Endothelial cell (in vitro differentiated cells): ENCODE measurements around the gene CNNM2. TPM values are rescaled to one million over a fixed set of nuclear protein-coding genes. Genes with fewer than 3 reads are reported as not detected.

Experiments used
- DNase-seq: peaks from one replicate; pipeline ENCODE4 v3.0.0; 2021; ENCODE audit warnings: low spot score
- H3K27ac Mint-ChIP-seq: one replicate; pipeline ENCODE4 v1.8.0; 2021; ENCODE audit warnings: mixed read lengths, inconsistent platforms; ENCODE audit not compliant: unreplicated experiment
- H3K27me3 Mint-ChIP-seq: one replicate; pipeline ENCODE4 v1.8.0; 2021; ENCODE audit warnings: mild to moderate bottlenecking, moderate library complexity, mixed read lengths, inconsistent platforms; ENCODE audit not compliant: unreplicated experiment
- H3K36me3 Mint-ChIP-seq: one replicate; pipeline ENCODE4 v1.8.0; 2021; ENCODE audit warnings: mild to moderate bottlenecking, low read depth, mixed read lengths, inconsistent platforms; ENCODE audit not compliant: unreplicated experiment
- H3K4me1 Mint-ChIP-seq: one replicate; pipeline ENCODE4 v1.8.0; 2021; ENCODE audit warnings: mild to moderate bottlenecking, mixed read lengths, inconsistent platforms; ENCODE audit not compliant: unreplicated experiment
- H3K4me3 Mint-ChIP-seq: one replicate; pipeline ENCODE4 v1.8.0; 2021; ENCODE audit warnings: mild to moderate bottlenecking, mixed read lengths, inconsistent platforms; ENCODE audit not compliant: unreplicated experiment
- H3K9me3 Mint-ChIP-seq: one replicate; pipeline ENCODE4 v1.8.0; 2021; ENCODE audit warnings: mixed read lengths, inconsistent platforms; ENCODE audit not compliant: unreplicated experiment
- total RNA-seq: library from RNA; stranded (reverse); fragmentation: NEBNext Ultra II Directional; extraction: Animal tissue kit (Norgen Biotek cat#: 25700); gene quantifications from one replicate; pipeline ENCODE4 v1.2.1, GENCODE V29; 2021; ENCODE audit not compliant: unreplicated experiment
- TF ChIP-seq, protein P1 (sequence below): fragments of 200-600 bp; sonication (generic); IDR thresholded peaks from one replicate; pipeline ENCODE4 v1.5.0; 2021; ENCODE audit warnings: antibody characterized with exemption; ENCODE audit not compliant: unreplicated experiment

The CNNM2 gene
- total RNA-seq, 1 donor from 2014 or later, result 4.6 TPM

- TF ChIP-seq, protein P1, sequence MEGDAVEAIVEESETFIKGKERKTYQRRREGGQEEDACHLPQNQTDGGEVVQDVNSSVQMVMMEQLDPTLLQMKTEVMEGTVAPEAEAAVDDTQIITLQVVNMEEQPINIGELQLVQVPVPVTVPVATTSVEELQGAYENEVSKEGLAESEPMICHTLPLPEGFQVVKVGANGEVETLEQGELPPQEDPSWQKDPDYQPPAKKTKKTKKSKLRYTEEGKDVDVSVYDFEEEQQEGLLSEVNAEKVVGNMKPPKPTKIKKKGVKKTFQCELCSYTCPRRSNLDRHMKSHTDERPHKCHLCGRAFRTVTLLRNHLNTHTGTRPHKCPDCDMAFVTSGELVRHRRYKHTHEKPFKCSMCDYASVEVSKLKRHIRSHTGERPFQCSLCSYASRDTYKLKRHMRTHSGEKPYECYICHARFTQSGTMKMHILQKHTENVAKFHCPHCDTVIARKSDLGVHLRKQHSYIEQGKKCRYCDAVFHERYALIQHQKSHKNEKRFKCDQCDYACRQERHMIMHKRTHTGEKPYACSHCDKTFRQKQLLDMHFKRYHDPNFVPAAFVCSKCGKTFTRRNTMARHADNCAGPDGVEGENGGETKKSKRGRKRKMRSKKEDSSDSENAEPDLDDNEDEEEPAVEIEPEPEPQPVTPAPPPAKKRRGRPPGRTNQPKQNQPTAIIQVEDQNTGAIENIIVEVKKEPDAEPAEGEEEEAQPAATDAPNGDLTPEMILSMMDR, result no peak
- no peaks in the 10 kb centered on the region for H3K4me1 Mint-ChIP-seq
- H3K27ac Mint-ChIP-seq, result no peak overlapping the region
- no peaks in the 10 kb centered on the region for H3K27me3 Mint-ChIP-seq
- no peaks in the 10 kb centered on the region for H3K9me3 Mint-ChIP-seq
- H3K36me3 Mint-ChIP-seq, result no peaks in the 10 kb centered on the region
- no peak overlapping the region for H3K4me3 Mint-ChIP-seq
- no peak for DNase-seq
Measured at GRCh38 chr10:103111918-103112877, 194.1 kb downstream of the CNNM2 start.

GRCh38 chr10:103114876-103115275, 196.8 kb downstream of the CNNM2 start:
- H3K27me3 Mint-ChIP-seq, result no peaks in the 10 kb centered on the region
- H3K4me1 Mint-ChIP-seq, result no peaks in the 10 kb centered on the region
- DNase-seq, result no peak
- no peaks in the 10 kb centered on the region for H3K9me3 Mint-ChIP-seq
- no peak overlapping the region for H3K4me3 Mint-ChIP-seq
- no peak overlapping the region for H3K27ac Mint-ChIP-seq
- TF ChIP-seq, protein P1, result no peak
- no peaks in the 10 kb centered on the region for H3K36me3 Mint-ChIP-seq

GRCh38 chr10:103117247-103117646, 199.2 kb downstream of the CNNM2 start:
- Mint-ChIP-seq H3K9me3 (no peaks in the 10 kb centered on the region), H3K36me3 (no peaks in the 10 kb centered on the region), H3K4me3 (no peak overlapping the region), H3K4me1 (peaks cover 8% of the 10 kb centered on the region), H3K27me3 (no peaks in the 10 kb centered on the region), H3K27ac (no peak overlapping the region)
- DNase-seq, result no peak
- TF ChIP-seq, protein P1, result no peak

DNA sequence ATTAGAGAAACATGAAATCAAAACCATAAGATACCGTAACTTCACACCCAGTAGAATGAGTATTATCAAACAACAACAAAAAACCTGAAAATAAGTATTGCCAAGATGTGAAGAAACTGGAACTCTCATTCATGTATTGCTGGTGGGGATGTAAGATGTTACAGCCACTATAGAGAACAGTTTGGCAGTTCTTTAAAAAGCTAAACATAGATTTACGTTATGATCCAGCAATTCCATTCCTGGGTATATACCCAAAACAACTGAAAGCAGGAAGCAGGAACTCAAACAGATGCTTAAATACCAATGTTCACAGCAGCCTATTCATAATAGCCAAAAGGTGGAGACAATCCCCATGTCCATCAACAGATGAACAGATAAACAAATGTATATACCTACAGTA, 202.5 kb downstream of the CNNM2 start:
- Mint-ChIP-seq H3K9me3 (no peaks in the 10 kb centered on the region), H3K27me3 (no peaks in the 10 kb centered on the region), H3K4me1 (peaks cover 8% of the 10 kb centered on the region), H3K27ac (no peak overlapping the region), H3K4me3 (no peak overlapping the region), H3K36me3 (no peaks in the 10 kb centered on the region)
- DNase-seq, result no peak
- TF ChIP-seq, protein P1, result no peak
